Lower leg skin (tissue), 4 donors: ENCODE data around the gene ATAD2B. TPM values are rescaled to one million over a fixed set of nuclear protein-coding genes. Genes with fewer than 3 reads are reported as not detected.

Experiments
- DNase-seq, 2 donors: peaks; one replicate each; pipeline ENCODE4 v3.0.0-alpha.2; 2019; ENCODE audit warnings: low spot score in 2 of 2
- H3K4me3 ChIP-seq: fragments of 200-600 bp; sonication (generic); 2 replicates; pipeline ENCODE4 v1.5.1; 2017; ENCODE audit warnings: mild to moderate bottlenecking, low read depth; ENCODE audit not compliant: poor library complexity, severe bottlenecking
- POLR2A ChIP-seq, 2 donors: fragments of 450-650 bp; IDR thresholded peaks; one replicate each; pipeline ENCODE4 v1.6.1; 2016 to 2017; ENCODE audit warnings: antibody characterized with exemption in 2 of 2, mild to moderate bottlenecking in 1 of 2, moderate library complexity in 1 of 2
- WGBS, 2 donors: methylation state at CpG; one replicate each; pipeline ENCODE4 v1.1.5; 2018; 5-methylcytosine and 5-hydroxymethylcytosine counted together
- intact Hi-C: fragments of 100-400 bp; cut with DNase I; formaldehyde crosslinking; loops from one replicate; pipeline ENCODE4 v1.15.0; 2023; ENCODE audit warnings: low total_unique reads
- total RNA-seq, 4 donors: library from RNA; depleted of rRNA; stranded (reverse); fragments of >200 nt; gene quantifications; one replicate each; pipeline ENCODE4 v1.1.0, GENCODE V29; 2016
- TF ChIP-seq, protein P1 (sequence below), 3 donors: fragments of 450-650 bp; IDR thresholded peaks; one replicate each; pipeline ENCODE4 v1.5.1; 2016; ENCODE audit warnings: antibody characterized with exemption in 3 of 3, mild to moderate bottlenecking in 3 of 3, moderate library complexity in 2 of 3

The ATAD2B gene
- total RNA-seq, 4 donors from 2014 or later = 23.2 to 31.1 (median 27.9) TPM

DNA sequence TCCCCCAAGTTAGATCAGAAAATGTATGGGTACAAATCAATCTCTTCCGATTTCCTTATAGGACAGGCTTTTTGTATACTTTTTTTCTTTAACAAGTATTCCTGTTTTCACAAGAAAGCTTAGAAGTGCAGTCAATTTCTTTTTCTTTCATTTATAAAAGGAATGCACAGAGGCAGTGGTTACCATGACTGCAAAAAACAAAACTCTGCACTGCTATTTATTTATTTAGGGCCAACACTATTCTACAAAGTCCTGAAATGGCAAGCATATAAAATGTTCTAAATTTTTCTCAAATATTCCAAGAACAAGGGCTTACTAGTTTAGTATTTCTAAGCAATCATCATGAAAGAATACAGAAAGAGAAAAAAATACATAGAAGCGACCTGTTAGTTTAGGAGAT is 22.2 kb downstream of the ATAD2B start:
- DNase-seq = no peak
- H3K4me3 ChIP-seq = no peak overlapping the region
- intact Hi-C loops = no loop called here
- TF ChIP-seq POLR2A (IDR thresholded peaks at IDR 0.05) = no peak
- TF ChIP-seq, protein P1, sequence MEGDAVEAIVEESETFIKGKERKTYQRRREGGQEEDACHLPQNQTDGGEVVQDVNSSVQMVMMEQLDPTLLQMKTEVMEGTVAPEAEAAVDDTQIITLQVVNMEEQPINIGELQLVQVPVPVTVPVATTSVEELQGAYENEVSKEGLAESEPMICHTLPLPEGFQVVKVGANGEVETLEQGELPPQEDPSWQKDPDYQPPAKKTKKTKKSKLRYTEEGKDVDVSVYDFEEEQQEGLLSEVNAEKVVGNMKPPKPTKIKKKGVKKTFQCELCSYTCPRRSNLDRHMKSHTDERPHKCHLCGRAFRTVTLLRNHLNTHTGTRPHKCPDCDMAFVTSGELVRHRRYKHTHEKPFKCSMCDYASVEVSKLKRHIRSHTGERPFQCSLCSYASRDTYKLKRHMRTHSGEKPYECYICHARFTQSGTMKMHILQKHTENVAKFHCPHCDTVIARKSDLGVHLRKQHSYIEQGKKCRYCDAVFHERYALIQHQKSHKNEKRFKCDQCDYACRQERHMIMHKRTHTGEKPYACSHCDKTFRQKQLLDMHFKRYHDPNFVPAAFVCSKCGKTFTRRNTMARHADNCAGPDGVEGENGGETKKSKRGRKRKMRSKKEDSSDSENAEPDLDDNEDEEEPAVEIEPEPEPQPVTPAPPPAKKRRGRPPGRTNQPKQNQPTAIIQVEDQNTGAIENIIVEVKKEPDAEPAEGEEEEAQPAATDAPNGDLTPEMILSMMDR (IDR thresholded peaks at IDR 0.05) = no peak
- 57 to 68% methylated on average over 2 of the region's 2 CpGs for WGBS, 2 donors

- no peak overlapping the region for H3K4me3 ChIP-seq
- 60 to 62% methylated on average over 1 of the region's 1 CpG for WGBS, 2 donors
- no peak for DNase-seq
- intact Hi-C loops = no loop called here
- TF ChIP-seq, protein P1 (IDR thresholded peaks at IDR 0.05) = no peak
- no peak for TF ChIP-seq POLR2A (IDR thresholded peaks at IDR 0.05)
These were observed 22.7 kb downstream of the ATAD2B start for GRCh38 chr2:23904215-23904614.

DNA sequence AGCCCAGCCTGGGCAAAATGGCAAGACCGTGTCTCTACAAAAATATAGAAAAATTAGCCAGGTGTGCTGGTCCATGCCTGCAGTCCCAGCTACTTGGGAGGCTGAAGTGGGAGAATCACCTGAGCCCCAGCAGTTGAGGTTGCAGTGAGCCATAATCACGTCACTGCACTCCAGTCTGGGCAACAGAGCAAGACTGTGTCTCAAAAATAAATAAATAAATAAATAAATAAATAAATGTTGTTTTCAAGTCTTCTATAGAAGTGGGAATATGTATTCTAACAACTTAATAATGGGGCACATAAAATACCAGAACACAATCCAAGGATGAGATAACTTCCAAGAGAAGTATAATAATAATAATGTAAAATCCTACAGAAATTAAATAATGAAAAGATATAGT is 23.9 kb downstream of the ATAD2B start:
- WGBS, 2 donors = 86 to 92% methylated on average over 2 of the region's 2 CpGs
- no peak overlapping the region for H3K4me3 ChIP-seq
- intact Hi-C loops = no loop called here
- peak in 1 of 2 donors; percentile 54 for DNase-seq
- TF ChIP-seq, protein P1 (IDR thresholded peaks at IDR 0.05) = no peak
- TF ChIP-seq POLR2A (IDR thresholded peaks at IDR 0.05) = no peak

DNA sequence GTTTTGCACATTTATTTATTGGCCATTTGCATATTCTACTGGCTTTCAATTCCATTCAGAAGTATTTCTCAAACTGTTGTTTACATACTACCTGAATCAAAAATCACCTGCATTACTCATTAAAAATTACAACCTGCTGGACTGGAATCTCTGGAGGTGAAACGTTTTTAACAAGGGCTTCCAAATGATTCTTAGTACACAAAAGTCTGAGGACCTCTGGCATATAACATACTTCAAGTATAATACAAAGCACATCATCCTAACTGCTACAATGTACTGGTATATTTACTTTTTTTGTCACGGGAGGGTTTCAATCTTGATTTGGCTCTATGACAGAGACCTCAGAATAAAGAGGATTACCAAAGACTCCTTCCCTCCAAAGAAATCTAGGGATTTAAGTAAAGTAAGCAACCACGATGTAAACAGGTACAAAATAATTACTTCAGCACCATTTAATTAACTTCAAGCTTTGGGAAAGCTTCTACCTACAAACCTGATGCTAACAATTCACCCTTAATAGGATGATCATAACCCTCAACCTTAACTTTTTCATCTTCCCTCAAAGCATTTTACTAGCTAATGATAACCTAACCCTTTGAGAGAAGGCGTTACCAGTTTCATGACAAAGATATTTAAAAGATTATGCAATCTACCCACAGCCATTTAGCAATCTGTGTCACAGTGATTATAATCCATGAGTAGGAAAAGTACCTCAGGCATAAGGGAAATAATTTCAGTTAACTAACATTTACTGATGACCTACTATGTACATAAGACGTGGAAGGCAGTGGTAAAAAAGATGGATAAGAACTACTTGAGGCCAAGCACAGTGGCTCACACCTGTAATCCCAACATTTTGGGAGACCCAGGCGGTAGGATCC is 24.7 kb downstream of the ATAD2B start:
- intact Hi-C loops = no loop called here
- no peak overlapping the region for H3K4me3 ChIP-seq
- no peak for TF ChIP-seq POLR2A (IDR thresholded peaks at IDR 0.05)
- TF ChIP-seq, protein P1 (IDR thresholded peaks at IDR 0.05) = no peak
- 45 to 51% methylated on average over 6 of the region's 6 CpGs for WGBS, 2 donors
- DNase-seq = no peak

DNA sequence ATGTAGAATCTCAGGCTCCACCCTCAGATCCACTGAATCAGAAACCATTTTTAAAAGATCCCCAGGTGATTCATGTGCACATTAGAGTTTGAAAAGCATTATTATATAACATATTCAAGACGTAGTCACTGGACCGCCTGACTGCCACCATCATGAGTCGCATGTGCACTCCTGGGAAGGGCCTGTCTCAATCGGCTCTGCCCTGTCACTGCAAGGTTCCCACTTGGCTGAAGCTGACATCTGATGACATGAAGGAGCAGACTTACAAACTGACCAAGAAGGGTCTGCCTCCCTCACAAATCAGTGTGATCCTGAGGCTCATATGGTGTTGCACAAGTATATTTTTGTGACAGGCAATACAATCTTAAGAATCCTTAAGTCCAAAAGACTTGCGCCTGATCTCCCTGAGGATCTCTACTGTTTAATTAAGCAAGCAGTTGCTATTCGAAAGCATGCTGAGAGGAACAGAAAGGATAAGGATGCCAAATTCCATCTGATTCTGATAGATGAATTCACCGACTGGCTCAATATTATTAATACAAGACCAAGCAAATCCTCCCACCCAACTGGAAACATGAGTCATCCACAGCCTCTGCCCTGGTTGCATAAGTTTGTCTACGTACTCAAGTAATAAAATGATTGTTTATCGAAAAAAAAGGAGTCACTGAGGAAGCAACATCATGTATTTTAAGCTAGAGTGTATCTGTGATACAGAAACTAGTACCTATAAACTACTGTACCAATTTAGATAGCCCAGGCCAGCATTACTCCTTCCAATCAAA is 26.2 kb downstream of the ATAD2B start:
- WGBS, 2 donors = 27 to 37% methylated on average over 9 of the region's 9 CpGs
- no peak overlapping the region for H3K4me3 ChIP-seq
- peak; percentile 70 to 83 for DNase-seq
- intact Hi-C loops = no loop called here
- no peak for TF ChIP-seq POLR2A (IDR thresholded peaks at IDR 0.05)
- TF ChIP-seq, protein P1 (IDR thresholded peaks at IDR 0.05) = no peak
